T-helper 17 cell (primary cell): ENCODE measurements around the gene CCT4. TPM values are rescaled to one million over a fixed set of nuclear protein-coding genes. Genes with fewer than 3 reads are reported as not detected.
"Not testable (repeated sequence)": the region's sequence is repeated elsewhere in the genome, so short reads cannot be mapped to it uniquely, and the experiment has no call there.

Experiments used
- ATAC-seq: fragments of 150-1000 bp; cut with Tn5 transposase; 2 replicates; pipeline ENCODE4 v1.10.0; 2021; ENCODE audit warnings: mild to moderate bottlenecking, moderate library complexity
- DNase-seq, 3 donors: peaks; one replicate each; pipeline versions ENCODE4 v3.0.0 to v3.0.0-alpha.2; 2020 to 2021
- H3K9me3 ChIP-seq: one replicate; pipeline ENCODE4 v1.7.0; 2013; ENCODE audit warnings: low read length, mild to moderate bottlenecking; ENCODE audit not compliant: control insufficient read depth, poor library complexity, severe bottlenecking
- H3K27ac Mint-ChIP-seq: one replicate; pipeline ENCODE4 v1.8.0; 2022; ENCODE audit warnings: mild to moderate bottlenecking, moderate library complexity, mixed read lengths
- H3K27me3 Mint-ChIP-seq: one replicate; pipeline ENCODE4 v1.8.0; 2022; ENCODE audit warnings: mixed read lengths
- H3K36me3 Mint-ChIP-seq: one replicate; pipeline ENCODE4 v1.8.0; 2022; ENCODE audit warnings: low read depth, mixed read lengths
- H3K4me1 Mint-ChIP-seq: one replicate; pipeline ENCODE4 v1.8.0; 2022; ENCODE audit warnings: mild to moderate bottlenecking, mixed read lengths
- H3K4me3 Mint-ChIP-seq: one replicate; pipeline ENCODE4 v1.8.0; 2022; ENCODE audit warnings: mild to moderate bottlenecking, moderate library complexity, mixed read lengths
- total RNA-seq, 4 donors: library from RNA in 2 of 4; stranded (reverse) in 2 of 4; gene quantifications; one replicate each; pipeline ENCODE4 v1.2.3 and lab custom pipeline; 2022 to 2026

Gene CCT4
- total RNA-seq, 2 donors from 2014 or later: 82.7 to 96.6 TPM

- Mint-ChIP-seq H3K27ac (peak overlapping the region; percentile 92), H3K4me1 (peaks cover 18% of the 10 kb centered on the region), H3K27me3 (no peaks in the 10 kb centered on the region), H3K36me3 (no peaks in the 10 kb centered on the region), H3K4me3 (peak overlapping the region; percentile 97)
- DNase-seq (no peak), ATAC-seq (no peak)
- no peaks in the 10 kb centered on the region for H3K9me3 ChIP-seq
Measured at GRCh38 chr2:61906186-61906470, 17.7 kb upstream of the CCT4 start.

- Mint-ChIP-seq H3K27me3 (no peaks in the 10 kb centered on the region), H3K36me3 (no peaks in the 10 kb centered on the region), H3K27ac (peak within 1 kb of the TSS; percentile 92), H3K4me1 (peaks cover 18% of the 10 kb centered on the region), H3K4me3 (peak within 1 kb of the TSS; percentile 97)
- ATAC-seq (peak; percentile 99), DNase-seq (peak; percentile 65 to 74 (median 70))
- H3K9me3 ChIP-seq: no peaks in the 10 kb centered on the region
Measured at GRCh38 chr2:61905372-61906185, 17.1 kb upstream of the CCT4 start, which contains the start of gene COMMD1. Gene COMMD1 (plus strand): TSS chr2:61905674. CDS start chr2:61905679, 5 bp downstream.

GRCh38 chr2:61900281-61900680 lies 11.8 kb upstream of the CCT4 start:
- no peaks in the 10 kb centered on the region for H3K36me3 Mint-ChIP-seq
- H3K9me3 ChIP-seq: no peaks in the 10 kb centered on the region
- no peak overlapping the region for H3K27ac Mint-ChIP-seq
- DNase-seq (no peak), ATAC-seq (no peak)
- H3K27me3 Mint-ChIP-seq: no peaks in the 10 kb centered on the region
- no peak overlapping the region for H3K4me3 Mint-ChIP-seq
- no peaks in the 10 kb centered on the region for H3K4me1 Mint-ChIP-seq

GRCh38 chr2:61898810-61899209 lies 10.4 kb upstream of the CCT4 start:
- no peak overlapping the region for H3K27ac Mint-ChIP-seq
- H3K36me3 Mint-ChIP-seq: no peaks in the 10 kb centered on the region

GRCh38 chr2:61887717-61888266 lies 664 bp downstream of the CCT4 start:
- Mint-ChIP-seq H3K4me3 (peak overlapping the region; percentile 98), H3K4me1 (peaks cover 19% of the 10 kb centered on the region), H3K27me3 (no peaks in the 10 kb centered on the region), H3K27ac (peak overlapping the region; percentile 99), H3K36me3 (no peaks in the 10 kb centered on the region)
- DNase-seq (no peak), ATAC-seq (peak; percentile 18)
- no peaks in the 10 kb centered on the region for H3K9me3 ChIP-seq

More at GRCh38 chr2:61898810-61899209, 10.4 kb upstream of the CCT4 start:
- H3K9me3 ChIP-seq: no peaks in the 10 kb centered on the region
- H3K27me3 Mint-ChIP-seq: no peaks in the 10 kb centered on the region
- no peak overlapping the region for H3K4me3 Mint-ChIP-seq
- ATAC-seq: no peak
- H3K4me1 Mint-ChIP-seq: no peaks in the 10 kb centered on the region
- no peak for DNase-seq

- H3K4me1 Mint-ChIP-seq: peaks cover 19% of the 10 kb centered on the region
- DNase-seq: no peak
Measured at GRCh38 chr2:61885896-61886603, 2.4 kb downstream of the CCT4 start.

GRCh38 chr2:61882850-61883249 lies 5.6 kb downstream of the CCT4 start:
- Mint-ChIP-seq H3K27me3 (no peaks in the 10 kb centered on the region), H3K4me1 (peaks cover 14% of the 10 kb centered on the region), H3K4me3 (no peak overlapping the region), H3K27ac (peak overlapping the region; percentile 37), H3K36me3 (no peaks in the 10 kb centered on the region)
- no peaks in the 10 kb centered on the region for H3K9me3 ChIP-seq
- no peak for DNase-seq
- no peak for ATAC-seq

More at GRCh38 chr2:61885896-61886603, 2.4 kb downstream of the CCT4 start:
- Mint-ChIP-seq H3K27me3 (no peaks in the 10 kb centered on the region), H3K4me3 (peak overlapping the region; percentile 98), H3K27ac (peak overlapping the region; percentile 99), H3K36me3 (no peaks in the 10 kb centered on the region)
- H3K9me3 ChIP-seq: no peaks in the 10 kb centered on the region
- no peak for ATAC-seq

- not testable (repeated sequence) for H3K27ac Mint-ChIP-seq, H3K4me1 Mint-ChIP-seq, ATAC-seq, H3K36me3 Mint-ChIP-seq, H3K4me3 Mint-ChIP-seq, H3K27me3 Mint-ChIP-seq, DNase-seq, H3K9me3 ChIP-seq
Measured at GRCh38 chr2:61879351-61879750, 9.1 kb downstream of the CCT4 start.

GRCh38 chr2:61878761-61879160 lies 9.7 kb downstream of the CCT4 start:
- H3K4me1 Mint-ChIP-seq: no peaks in the 10 kb centered on the region
- H3K27me3 Mint-ChIP-seq: no peaks in the 10 kb centered on the region
- H3K9me3 ChIP-seq: no peaks in the 10 kb centered on the region
- H3K36me3 Mint-ChIP-seq: no peaks in the 10 kb centered on the region
- ATAC-seq (no peak), DNase-seq (no peak)
- no peak overlapping the region for H3K4me3 Mint-ChIP-seq
- no peak overlapping the region for H3K27ac Mint-ChIP-seq

- Mint-ChIP-seq H3K4me1 (no peaks in the 10 kb centered on the region), H3K4me3 (no peak overlapping the region), H3K27ac (no peak overlapping the region), H3K27me3 (no peaks in the 10 kb centered on the region), H3K36me3 (no peaks in the 10 kb centered on the region)
- DNase-seq (no peak), ATAC-seq (no peak)
- no peaks in the 10 kb centered on the region for H3K9me3 ChIP-seq
Measured at GRCh38 chr2:61877571-61878245, 10.7 kb downstream of the CCT4 start.

GRCh38 chr2:61876400-61876799 lies 12.1 kb downstream of the CCT4 start:
- H3K36me3 Mint-ChIP-seq: peaks cover under 1% of the 10 kb centered on the region
- no peaks in the 10 kb centered on the region for H3K9me3 ChIP-seq

GRCh38 chr2:61866482-61867089 lies 21.9 kb downstream of the CCT4 start:
- not testable (repeated sequence) for DNase-seq, H3K4me1 Mint-ChIP-seq
- peaks cover 13% of the 10 kb centered on the region for H3K36me3 Mint-ChIP-seq

More at GRCh38 chr2:61876400-61876799, 12.1 kb downstream of the CCT4 start:
- no peak overlapping the region for H3K4me3 Mint-ChIP-seq
- peaks cover under 1% of the 10 kb centered on the region for H3K4me1 Mint-ChIP-seq
- DNase-seq (no peak), ATAC-seq (no peak)
- H3K27ac Mint-ChIP-seq: no peak overlapping the region
- no peaks in the 10 kb centered on the region for H3K27me3 Mint-ChIP-seq

GRCh38 chr2:61862085-61862484 lies 26.4 kb downstream of the CCT4 start:
- no peaks in the 10 kb centered on the region for H3K27me3 Mint-ChIP-seq
- DNase-seq (no peak), ATAC-seq (no peak)
- peaks cover 2% of the 10 kb centered on the region for H3K4me1 Mint-ChIP-seq
- no peaks in the 10 kb centered on the region for H3K9me3 ChIP-seq
- H3K36me3 Mint-ChIP-seq: peaks cover 7% of the 10 kb centered on the region
- no peak overlapping the region for H3K27ac Mint-ChIP-seq
- H3K4me3 Mint-ChIP-seq: no peak overlapping the region

More at GRCh38 chr2:61866482-61867089, 21.9 kb downstream of the CCT4 start:
- peak overlapping the region; percentile 12 for H3K4me3 Mint-ChIP-seq
- not testable (repeated sequence) for H3K9me3 ChIP-seq, H3K27me3 Mint-ChIP-seq, ATAC-seq, H3K27ac Mint-ChIP-seq
